Astrocyte (in vitro differentiated cells and primary cell): ENCODE measurements around the gene IL3RA. TPM values are rescaled to one million over a fixed set of nuclear protein-coding genes. Genes with fewer than 3 reads are reported as not detected.

ENCODE experiments used
- DNase-seq: peaks from one replicate; pipeline ENCODE4 v3.0.0-alpha.2; 2010; ENCODE audit warnings: low read depth
- FAIRE-seq: peaks from 2 replicates; lab custom pipeline; 2011; peaks lifted over from hg19 to GRCh38; lab: Jason Lieb, UNC
- H2AFZ ChIP-seq: 2 replicates; pipeline ENCODE4 v1.6.0; 2012; ENCODE audit warnings: low read depth, low read length, inconsistent platforms
- H3K27ac ChIP-seq: 2 replicates; pipeline ENCODE4 v1.5.1; 2011; ENCODE audit warnings: low read depth, low read length, inconsistent platforms
- H3K27me3 ChIP-seq: 2 replicates; pipeline ENCODE4 v1.6.0; 2011; ENCODE audit warnings: low read length, inconsistent platforms; ENCODE audit not compliant: insufficient read depth
- H3K36me3 ChIP-seq: 2 replicates; pipeline ENCODE4 v1.5.1; 2011; ENCODE audit warnings: low read length, inconsistent platforms; ENCODE audit not compliant: insufficient read depth
- H3K4me1 ChIP-seq: 2 replicates; pipeline ENCODE4 v1.5.1; 2011; ENCODE audit warnings: low read length, inconsistent platforms; ENCODE audit not compliant: insufficient read depth
- H3K4me2 ChIP-seq: 2 replicates; pipeline ENCODE4 v1.6.0; 2012; ENCODE audit warnings: low read length, inconsistent platforms
- H3K4me3 ChIP-seq: 2 replicates; pipeline ENCODE4 v1.5.1; 2011; ENCODE audit warnings: low read depth, mild to moderate bottlenecking, low read length, inconsistent platforms; ENCODE audit not compliant: insufficient read depth
- H3K79me2 ChIP-seq: 2 replicates; pipeline ENCODE4 v1.6.0; 2012; ENCODE audit warnings: mild to moderate bottlenecking, low read length, inconsistent platforms; ENCODE audit not compliant: insufficient read depth
- H3K9ac ChIP-seq: 2 replicates; pipeline ENCODE4 v1.6.0; 2012; ENCODE audit warnings: mild to moderate bottlenecking, low read length, inconsistent platforms
- H3K9me3 ChIP-seq: 2 replicates; pipeline ENCODE4 v1.5.1; 2012; ENCODE audit warnings: low read depth, mild to moderate bottlenecking, low read length, inconsistent platforms; ENCODE audit not compliant: insufficient read depth
- H4K20me1 ChIP-seq: 2 replicates; pipeline ENCODE4 v1.6.0; 2012; ENCODE audit warnings: low read length, inconsistent platforms; ENCODE audit not compliant: insufficient read depth
- H3K27ac Mint-ChIP-seq: one replicate; pipeline ENCODE4 v1.8.0; 2021; ENCODE audit warnings: mild to moderate bottlenecking, mixed read lengths; ENCODE audit not compliant: unreplicated experiment
- H3K27me3 Mint-ChIP-seq: one replicate; pipeline ENCODE4 v1.8.0; 2021; ENCODE audit warnings: low read depth, mixed read lengths; ENCODE audit not compliant: unreplicated experiment
- H3K36me3 Mint-ChIP-seq: one replicate; pipeline ENCODE4 v1.8.0; 2021; ENCODE audit warnings: low read depth, mixed read lengths; ENCODE audit not compliant: unreplicated experiment
- H3K4me1 Mint-ChIP-seq: one replicate; pipeline ENCODE4 v1.8.0; 2021; ENCODE audit warnings: low read depth, mixed read lengths; ENCODE audit not compliant: unreplicated experiment
- H3K4me3 Mint-ChIP-seq: one replicate; pipeline ENCODE4 v1.8.0; 2021; ENCODE audit warnings: mild to moderate bottlenecking, moderate library complexity, mixed read lengths; ENCODE audit not compliant: unreplicated experiment
- H3K9me3 Mint-ChIP-seq: one replicate; pipeline ENCODE4 v1.8.0; 2021; ENCODE audit warnings: mild to moderate bottlenecking, mixed read lengths; ENCODE audit not compliant: unreplicated experiment
- EZH2 ChIP-seq: IDR thresholded peaks from 2 replicates; pipeline ENCODE4 v1.6.1; 2012; ENCODE audit warnings: mild to moderate bottlenecking, low read length, inconsistent platforms; ENCODE audit not compliant: insufficient read depth
- total RNA-seq: library from RNA; stranded (reverse); gene quantifications from 2 replicates; pipeline ENCODE4 v1.2.1, GENCODE V29; 2021
- TF ChIP-seq, protein P1 (sequence below): IDR thresholded peaks from 2 replicates; pipeline ENCODE4 v1.5.1; 2011; ENCODE audit warnings: low read depth, mild to moderate bottlenecking, inconsistent platforms, low read length, moderate library complexity; ENCODE audit not compliant: insufficient read depth

Gene IL3RA
- total RNA-seq, 1 donor from 2014 or later: not detected

DNA sequence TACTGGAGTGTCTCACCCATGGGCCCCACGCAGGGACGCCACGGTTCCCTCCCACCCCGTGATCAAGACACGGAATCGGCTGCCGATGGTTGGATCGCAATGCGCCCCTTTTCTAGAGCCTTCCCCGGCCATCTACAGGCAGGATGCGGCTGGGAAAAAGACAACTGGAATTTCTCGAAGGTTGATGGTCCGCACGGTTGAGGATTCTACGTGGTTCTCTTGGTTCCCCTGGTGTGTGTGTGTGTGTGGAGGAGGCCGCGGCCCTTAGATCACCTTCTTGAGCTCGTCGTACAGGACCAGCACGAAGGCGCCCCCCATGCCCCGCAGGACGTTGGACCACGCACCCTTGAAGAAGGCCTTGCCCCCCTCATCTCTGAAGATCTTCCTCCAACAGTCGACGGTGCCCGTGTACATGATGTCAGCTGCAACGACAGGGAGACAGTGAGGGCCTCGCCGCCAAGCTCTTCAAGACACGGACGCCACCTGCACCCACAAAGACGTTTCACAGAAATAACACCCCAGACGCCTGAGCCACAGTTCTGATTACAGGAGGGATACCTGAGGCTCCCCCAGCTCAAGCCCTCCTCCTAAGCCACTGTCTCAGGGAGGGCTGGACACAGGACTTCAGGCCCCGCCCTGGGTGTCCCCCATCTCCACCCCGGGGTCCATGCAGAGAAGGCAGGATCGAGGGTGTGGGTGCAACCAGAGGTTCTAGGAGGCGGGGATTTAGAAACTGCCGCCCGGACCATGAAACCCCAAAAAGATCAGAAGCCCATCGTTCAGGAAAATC lies 49.9 kb downstream of the IL3RA start:
- Mint-ChIP-seq H3K9me3 (no peaks in the 10 kb centered on the region), H3K27me3 (no peaks in the 10 kb centered on the region), H3K4me3 (no peak overlapping the region), H3K27ac (no peak overlapping the region), H3K4me1 (peaks cover 20% of the 10 kb centered on the region), H3K36me3 (peaks cover 29% of the 10 kb centered on the region)
- H3K4me3 ChIP-seq: no peak overlapping the region
- peaks cover 14% of the 10 kb centered on the region for H3K4me1 ChIP-seq
- H3K27ac ChIP-seq: no peak overlapping the region
- H3K36me3 ChIP-seq: peaks cover 52% of the 10 kb centered on the region
- H3K9ac ChIP-seq: no peak overlapping the region
- H3K4me2 ChIP-seq: no peak overlapping the region
- H3K9me3 ChIP-seq: no peaks in the 10 kb centered on the region
- peaks cover 85% of the 10 kb centered on the region for H4K20me1 ChIP-seq
- DNase-seq (no peak), FAIRE-seq (no peak)
- TF ChIP-seq EZH2: no peak
- TF ChIP-seq, protein P1, sequence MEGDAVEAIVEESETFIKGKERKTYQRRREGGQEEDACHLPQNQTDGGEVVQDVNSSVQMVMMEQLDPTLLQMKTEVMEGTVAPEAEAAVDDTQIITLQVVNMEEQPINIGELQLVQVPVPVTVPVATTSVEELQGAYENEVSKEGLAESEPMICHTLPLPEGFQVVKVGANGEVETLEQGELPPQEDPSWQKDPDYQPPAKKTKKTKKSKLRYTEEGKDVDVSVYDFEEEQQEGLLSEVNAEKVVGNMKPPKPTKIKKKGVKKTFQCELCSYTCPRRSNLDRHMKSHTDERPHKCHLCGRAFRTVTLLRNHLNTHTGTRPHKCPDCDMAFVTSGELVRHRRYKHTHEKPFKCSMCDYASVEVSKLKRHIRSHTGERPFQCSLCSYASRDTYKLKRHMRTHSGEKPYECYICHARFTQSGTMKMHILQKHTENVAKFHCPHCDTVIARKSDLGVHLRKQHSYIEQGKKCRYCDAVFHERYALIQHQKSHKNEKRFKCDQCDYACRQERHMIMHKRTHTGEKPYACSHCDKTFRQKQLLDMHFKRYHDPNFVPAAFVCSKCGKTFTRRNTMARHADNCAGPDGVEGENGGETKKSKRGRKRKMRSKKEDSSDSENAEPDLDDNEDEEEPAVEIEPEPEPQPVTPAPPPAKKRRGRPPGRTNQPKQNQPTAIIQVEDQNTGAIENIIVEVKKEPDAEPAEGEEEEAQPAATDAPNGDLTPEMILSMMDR: no peak
- peaks cover 62% of the 10 kb centered on the region for H3K79me2 ChIP-seq
- H3K27me3 ChIP-seq: no peaks in the 10 kb centered on the region
- H2AFZ ChIP-seq: no peak overlapping the region

DNA sequence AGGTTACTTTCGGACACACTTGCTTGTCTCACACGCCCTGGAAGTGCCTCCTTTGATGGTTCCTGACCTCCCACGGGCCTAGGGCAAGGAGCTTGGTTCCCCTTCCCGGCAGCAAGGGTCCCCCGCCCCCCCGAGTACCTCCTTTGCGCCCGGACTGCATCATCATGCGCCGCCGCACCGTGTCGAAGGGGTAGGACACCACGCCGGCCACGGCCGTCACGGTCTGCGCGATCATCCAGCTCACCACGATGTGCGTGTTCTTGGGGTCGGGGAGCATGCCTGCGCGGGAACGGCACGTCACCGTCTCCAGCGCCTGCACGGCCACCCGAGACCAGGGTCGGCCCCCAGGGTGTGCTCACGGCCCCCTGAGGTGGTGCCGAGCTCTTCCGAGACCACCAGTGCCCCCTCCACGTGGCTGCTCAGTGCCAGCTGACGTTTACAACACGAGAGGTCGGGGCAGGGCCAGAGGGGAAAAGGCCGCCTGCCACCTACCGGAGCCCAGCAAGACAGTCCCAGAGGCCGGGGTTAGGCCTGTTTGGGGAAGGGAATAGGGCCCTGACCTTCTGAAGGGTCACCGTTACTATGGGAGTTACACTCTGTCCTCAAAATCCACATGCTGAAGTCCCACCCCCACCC lies 50.7 kb downstream of the IL3RA start:
- Mint-ChIP-seq H3K9me3 (no peaks in the 10 kb centered on the region), H3K27ac (no peak overlapping the region), H3K36me3 (peaks cover 29% of the 10 kb centered on the region), H3K4me3 (peak overlapping the region; percentile 70), H3K27me3 (no peaks in the 10 kb centered on the region), H3K4me1 (peaks cover 19% of the 10 kb centered on the region)
- Histone ChIP-seq H3K79me2 (peaks cover 66% of the 10 kb centered on the region), H3K9ac (no peak overlapping the region), H3K9me3 (no peaks in the 10 kb centered on the region), H3K4me2 (no peak overlapping the region), H3K4me1 (peaks cover 14% of the 10 kb centered on the region), H3K4me3 (no peak overlapping the region), H2AFZ (no peak overlapping the region), H3K36me3 (peaks cover 52% of the 10 kb centered on the region), H4K20me1 (peaks cover 88% of the 10 kb centered on the region), H3K27ac (no peak overlapping the region), H3K27me3 (no peaks in the 10 kb centered on the region)
- DNase-seq (no peak), FAIRE-seq (no peak)
- TF ChIP-seq, protein P1: no peak
- no peak for TF ChIP-seq EZH2

DNA sequence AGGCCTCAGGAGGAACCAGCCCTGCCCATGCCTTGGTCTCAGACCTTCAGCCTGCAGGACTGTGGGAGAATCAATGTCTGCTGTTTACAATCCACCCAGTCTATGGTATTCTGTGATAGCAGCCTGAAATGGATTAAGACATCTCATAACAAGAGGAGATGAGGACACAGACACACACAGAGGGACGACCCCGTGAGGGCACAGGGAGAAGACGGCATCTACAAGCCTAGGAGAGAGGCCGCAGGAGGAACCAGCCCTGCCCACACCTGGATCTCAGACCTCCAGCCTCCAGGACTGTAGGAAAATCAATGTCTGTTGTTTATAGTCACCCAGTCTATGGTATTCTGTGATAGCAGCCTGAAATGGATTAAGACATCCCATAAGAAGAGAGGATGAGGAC lies 52.1 kb downstream of the IL3RA start:
- no peak overlapping the region for H2AFZ ChIP-seq
- H3K4me1 ChIP-seq: peaks cover 10% of the 10 kb centered on the region
- no peaks in the 10 kb centered on the region for H3K27me3 ChIP-seq
- FAIRE-seq: no peak
- Mint-ChIP-seq H3K4me3 (peak overlapping the region; percentile 64), H3K9me3 (no peaks in the 10 kb centered on the region), H3K4me1 (peaks cover 16% of the 10 kb centered on the region), H3K27me3 (no peaks in the 10 kb centered on the region), H3K36me3 (peaks cover 29% of the 10 kb centered on the region), H3K27ac (no peak overlapping the region)
- no peaks in the 10 kb centered on the region for H3K9me3 ChIP-seq
- H3K36me3 ChIP-seq: peaks cover 49% of the 10 kb centered on the region
- H3K79me2 ChIP-seq: peaks cover 74% of the 10 kb centered on the region
- H3K4me3 ChIP-seq: peak overlapping the region; percentile 10
- peaks cover 77% of the 10 kb centered on the region for H4K20me1 ChIP-seq
- H3K9ac ChIP-seq: no peak overlapping the region
- no peak for DNase-seq
- no peak overlapping the region for H3K27ac ChIP-seq
- H3K4me2 ChIP-seq: peak overlapping the region; percentile 19
- TF ChIP-seq, protein P1: no peak
- TF ChIP-seq EZH2: no peak
